Liver (tissue), 9 donors: Measurements from ENCODE around the gene ZNF680. TPM values are rescaled to one million over a fixed set of nuclear protein-coding genes. Genes with fewer than 3 reads are reported as not detected.

Experiments
- DNase-seq: peaks from one replicate; pipeline ENCODE4 v3.0.0-alpha.2; 2017; ENCODE audit warnings: low spot score
- H3K27ac ChIP-seq, 2 donors: one replicate each; pipeline ENCODE4 v1.7.0; 2013; ENCODE audit warnings: inconsistent platforms in 2 of 2, low read length in 2 of 2, control low read depth in 1 of 2, low read depth in 1 of 2, mild to moderate bottlenecking in 1 of 2
- H3K27me3 ChIP-seq, 4 donors: one replicate each; pipeline versions ENCODE4 v1.6.1 to v1.7.0; 2013; ENCODE audit warnings: low read length in 3 of 4, inconsistent platforms in 1 of 4, mild to moderate bottlenecking in 1 of 4, moderate library complexity in 1 of 4; ENCODE audit not compliant: control insufficient read depth in 4 of 4, insufficient read depth in 4 of 4
- H3K36me3 ChIP-seq, 4 donors: one replicate each; pipeline versions ENCODE4 v1.6.1 to v1.7.0; 2013; ENCODE audit warnings: low read length in 3 of 4, mild to moderate bottlenecking in 3 of 4, low read depth in 1 of 4, moderate library complexity in 1 of 4; ENCODE audit not compliant: control insufficient read depth in 4 of 4, insufficient read depth in 3 of 4
- H3K4me1 ChIP-seq, 4 donors: one replicate each; pipeline versions ENCODE4 v1.6.1 to v1.7.0; 2013; ENCODE audit warnings: low read length in 3 of 4, mild to moderate bottlenecking in 3 of 4, moderate library complexity in 1 of 4; ENCODE audit not compliant: control insufficient read depth in 4 of 4, insufficient read depth in 4 of 4
- H3K4me3 ChIP-seq, 3 donors: one replicate each; pipeline versions ENCODE4 v1.6.1 to v1.7.0; 2013; ENCODE audit warnings: low read length in 3 of 3, control low read depth in 1 of 3, low read depth in 1 of 3, mild to moderate bottlenecking in 1 of 3
- H3K9ac ChIP-seq, 2 donors: one replicate each; pipeline ENCODE4 v1.7.0; 2013; ENCODE audit warnings: low read length in 2 of 2, mild to moderate bottlenecking in 2 of 2, moderate library complexity in 2 of 2, control low read depth in 1 of 2, low read depth in 1 of 2
- H3K9me3 ChIP-seq, 4 donors: one replicate each; pipeline versions ENCODE4 v1.6.1 to v1.7.0; 2013; ENCODE audit warnings: low read length in 3 of 4; ENCODE audit not compliant: control insufficient read depth in 4 of 4
- ATF3 ChIP-seq: IDR thresholded peaks from 2 replicates; pipeline ENCODE4 v1.6.1; 2016; ENCODE audit warnings: antibody characterized with exemption
- CTCF ChIP-seq: fragments of 150-350 bp; IDR thresholded peaks from 2 replicates; pipeline ENCODE4 v1.5.1; 2017; ENCODE audit warnings: improper control_type of control experiment, low read depth, low read length; ENCODE audit not compliant: missing input control
- EGR1 ChIP-seq, 2 donors: IDR thresholded peaks; 2 replicates each; pipeline ENCODE4 v1.6.1; 2016 to 2018; ENCODE audit warnings: antibody characterized with exemption in 2 of 2, low read depth in 2 of 2
- FOXA1 ChIP-seq: IDR thresholded peaks from 2 replicates; pipeline ENCODE4 v1.6.1; 2016; ENCODE audit warnings: antibody characterized with exemption
- FOXA2 ChIP-seq: IDR thresholded peaks from 2 replicates; pipeline ENCODE4 v1.6.1; 2016; ENCODE audit warnings: antibody characterized with exemption
- GABPA ChIP-seq, 2 donors: IDR thresholded peaks in 1 of 2; conservative IDR thresholded peaks in 1 of 2; 2 replicates each; pipeline ENCODE4 v1.6.1; 2016; ENCODE audit warnings: antibody characterized with exemption in 2 of 2, mild to moderate bottlenecking in 1 of 2, moderate library complexity in 1 of 2
- HNF4A ChIP-seq, 2 donors: conservative IDR thresholded peaks; 2 replicates each; pipeline ENCODE4 v1.6.1; 2016; ENCODE audit warnings: antibody characterized with exemption in 2 of 2, mild to moderate bottlenecking in 2 of 2
- HNF4G ChIP-seq: IDR thresholded peaks from 2 replicates; pipeline ENCODE4 v1.6.1; 2016; ENCODE audit warnings: antibody characterized with exemption
- MAX ChIP-seq: IDR thresholded peaks from 2 replicates; pipeline ENCODE4 v1.6.1; 2016; ENCODE audit warnings: antibody characterized with exemption
- NR2F2 ChIP-seq: IDR thresholded peaks from 2 replicates; pipeline ENCODE4 v1.6.1; 2016; ENCODE audit warnings: antibody characterized with exemption
- RAD21 ChIP-seq, 2 donors: IDR thresholded peaks; 2 replicates each; pipeline ENCODE4 v1.6.1; 2016; ENCODE audit warnings: antibody characterized with exemption in 2 of 2, mild to moderate bottlenecking in 2 of 2
- REST ChIP-seq: IDR thresholded peaks from 2 replicates; pipeline ENCODE4 v1.6.1; 2016; ENCODE audit warnings: antibody characterized with exemption, mild to moderate bottlenecking
- RXRA ChIP-seq, 2 donors: IDR thresholded peaks; 2 replicates each; pipeline ENCODE4 v1.6.1; 2017 to 2018; ENCODE audit warnings: antibody characterized with exemption in 2 of 2, mild to moderate bottlenecking in 1 of 2
- YY1 ChIP-seq: IDR thresholded peaks from 2 replicates; pipeline ENCODE4 v1.6.1; 2016; ENCODE audit warnings: antibody characterized with exemption, mild to moderate bottlenecking
- ZBTB33 ChIP-seq: IDR thresholded peaks from 2 replicates; pipeline ENCODE4 v1.6.1; 2016; ENCODE audit warnings: antibody characterized with exemption
- WGBS: extraction: QIAGEN DNeasy Blood & Tissue Kit; methylation state at CpG from one replicate; pipeline ENCODE4 v1.1.7; 2013; 5-methylcytosine and 5-hydroxymethylcytosine counted together
- polyA plus RNA-seq, 2 donors: library from polyadenylated mRNA; stranded (reverse) in 1 of 2; unstranded in 1 of 2; fragments of 200-250 nt in 1 of 2; fragments of >200 nt in 1 of 2; fragmentation: Nextera tagmentation in 1 of 2; extraction: Ambion mirVana in 1 of 2; gene quantifications; one replicate each; pipeline versions ENCODE4 v1.2.1 to v1.2.3, GENCODE V29; 2013 to 2015
- total RNA-seq, 2 donors: library from RNA; depleted of rRNA; stranded (reverse); fragments of >200 nt; gene quantifications; one replicate each; pipeline ENCODE4 v1.2.3, GENCODE V29; 2014
- donor health status: healthy.
- donor health status: healthy.
- donor health status: healthy.
- donor health status: healthy.
- donor health status: healthy.

Gene ZNF680
- total and polyA plus RNA-seq, 4 donors = 3.8 to 20.8 (median 5.5) TPM

- H3K36me3 ChIP-seq = peaks cover 0 to 25% (median 17%) of the 10 kb centered on the region in 4 donors
- no peak for DNase-seq
- TF ChIP-seq NR2F2 (no peak), RAD21 (IDR thresholded peaks at IDR 0.05) (no peak), RXRA (IDR thresholded peaks at IDR 0.05) (no peak)
- no peaks in the 10 kb centered on the region for H3K4me1 ChIP-seq
- no peak overlapping the region for H3K9ac ChIP-seq
- no peak overlapping the region for H3K4me3 ChIP-seq
- peaks cover 12 to 55% (median 22%) of the 10 kb centered on the region in 4 donors for H3K9me3 ChIP-seq
- H3K27me3 ChIP-seq = no peaks in the 10 kb centered on the region
- H3K27ac ChIP-seq = no peak overlapping the region
Measured at GRCh38 chr7:64515330-64515729, 47.5 kb downstream of the ZNF680 start.

- H3K4me1 ChIP-seq = no peaks in the 10 kb centered on the region
- no peak for DNase-seq
- H3K4me3 ChIP-seq = peak overlapping the region in 2 of 3 donors; percentile 15 to 55
- no peak overlapping the region for H3K27ac ChIP-seq
- H3K9me3 ChIP-seq = peaks cover 10 to 41% (median 17%) of the 10 kb centered on the region in 4 donors
- no peak for TF ChIP-seq NR2F2
- TF ChIP-seq FOXA2 = no peak
- TF ChIP-seq HNF4A (conservative IDR thresholded peaks at IDR 0.05) = no peak
- no peak for TF ChIP-seq RXRA (IDR thresholded peaks at IDR 0.05)
- TF ChIP-seq HNF4G = no peak
- no peak for TF ChIP-seq RAD21 (IDR thresholded peaks at IDR 0.05)
- no peak for TF ChIP-seq MAX
- no peak for TF ChIP-seq REST
- TF ChIP-seq EGR1 (IDR thresholded peaks at IDR 0.05; ENCODE audit: low read depth in 2 of 2) = no peak
- no peak for TF ChIP-seq FOXA1
- no peak overlapping the region for H3K9ac ChIP-seq
- no peaks in the 10 kb centered on the region for H3K27me3 ChIP-seq
- peaks cover 0 to 21% (median 9%) of the 10 kb centered on the region in 4 donors for H3K36me3 ChIP-seq
- WGBS = 98% methylated on average over 2 of the region's 2 CpGs
Measured at GRCh38 chr7:64509583-64509982, 53.3 kb downstream of the ZNF680 start.

- Histone ChIP-seq H3K9me3 (peaks cover 9 to 35% (median 21%) of the 10 kb centered on the region in 4 donors), H3K9ac (no peak overlapping the region), H3K36me3 (peaks cover 0 to 17% (median 5%) of the 10 kb centered on the region in 4 donors), H3K27ac (no peak overlapping the region), H3K4me1 (no peaks in the 10 kb centered on the region), H3K27me3 (no peaks in the 10 kb centered on the region), H3K4me3 (no peak overlapping the region)
- no peak for DNase-seq
- WGBS = 97% methylated on average over 3 of the region's 3 CpGs
- TF ChIP-seq REST (no peak), RAD21 (IDR thresholded peaks at IDR 0.05) (no peak), CTCF (no peak), EGR1 (IDR thresholded peaks at IDR 0.05; ENCODE audit: low read depth in 2 of 2) (no peak), ZBTB33 (no peak), NR2F2 (no peak), FOXA2 (no peak), YY1 (no peak), HNF4G (no peak), FOXA1 (no peak), GABPA (IDR thresholded peaks at IDR 0.05 in 1 of 2, conservative IDR thresholded peaks at IDR 0.05 in 1 of 2) (no peak), ATF3 (no peak), RXRA (IDR thresholded peaks at IDR 0.05) (no peak)
Measured at GRCh38 chr7:64504581-64505120, 58.2 kb downstream of the ZNF680 start.
